ENCODE results near the gene CACNA2D3.

The CACNA2D3 gene

DNA sequence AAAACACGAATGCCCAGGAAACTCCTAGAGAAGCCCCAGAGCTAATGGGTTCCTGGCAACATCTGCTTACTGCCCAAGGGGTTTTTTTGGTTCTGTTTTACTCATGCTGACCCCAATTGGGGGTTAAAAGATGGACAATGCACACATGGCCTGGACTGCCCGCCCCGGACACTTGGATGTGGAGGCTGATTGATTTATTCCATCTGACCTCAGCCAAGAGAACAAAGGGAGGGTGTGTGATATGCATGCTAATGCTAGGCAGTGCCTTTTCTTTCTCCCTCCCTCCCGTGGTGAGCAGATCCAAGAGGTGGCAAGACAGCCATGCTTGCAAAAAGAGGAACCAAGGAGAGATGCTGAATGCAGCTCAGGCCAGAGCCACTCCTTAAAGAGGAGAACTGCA, 808.8 kb downstream of the CACNA2D3 start:
- Histone ChIP-seq H3K27me3 (ENCODE audit: control insufficient read depth, insufficient read depth, low read length) (no peaks in the 10 kb centered on the region), H3K9ac (ENCODE audit: low read length) (no peak overlapping the region), H3K4me1 (ENCODE audit: control insufficient read depth, low read depth, low read length) (peaks cover 9% of the 10 kb centered on the region), H3K9me3 (ENCODE audit: control insufficient read depth, low read depth, low read length) (no peaks in the 10 kb centered on the region), H3K36me3 (ENCODE audit: control insufficient read depth, low read depth, low read length) (no peaks in the 10 kb centered on the region), H3K27ac (ENCODE audit: low read length) (no peak overlapping the region), H3K4me3 (ENCODE audit: low read length) (no peak overlapping the region)

DNA sequence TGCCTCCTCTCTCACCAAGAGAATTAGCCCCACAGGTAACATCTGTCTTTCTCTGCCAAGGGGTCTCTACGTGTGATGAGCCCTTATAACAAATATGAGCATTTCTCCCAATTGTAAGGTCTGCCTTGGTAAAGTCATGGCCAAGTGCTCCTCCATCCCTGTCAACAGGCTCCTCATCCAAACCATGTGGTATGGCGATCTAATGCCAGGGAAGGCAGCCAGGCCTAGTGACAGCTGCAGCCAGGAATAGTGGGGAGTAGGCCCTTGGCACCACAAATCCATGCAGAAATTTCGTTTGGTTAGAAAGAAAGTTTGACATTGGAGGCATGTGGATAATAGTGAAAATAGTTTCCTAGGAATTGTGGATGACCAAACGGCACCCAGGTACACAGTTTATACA, 810.3 kb downstream of the CACNA2D3 start:
- no peaks in the 10 kb centered on the region for H3K9me3 ChIP-seq (ENCODE audit: control insufficient read depth, low read depth, low read length)
- H3K27me3 ChIP-seq (ENCODE audit: control insufficient read depth, insufficient read depth, low read length), result no peaks in the 10 kb centered on the region
- peaks cover 16% of the 10 kb centered on the region for H3K4me1 ChIP-seq (ENCODE audit: control insufficient read depth, low read depth, low read length)
- H3K27ac ChIP-seq (ENCODE audit: low read length), result no peak overlapping the region
- no peak overlapping the region for H3K9ac ChIP-seq (ENCODE audit: low read length)
- no peak overlapping the region for H3K4me3 ChIP-seq (ENCODE audit: low read length)
- no peaks in the 10 kb centered on the region for H3K36me3 ChIP-seq (ENCODE audit: control insufficient read depth, low read depth, low read length)

DNA sequence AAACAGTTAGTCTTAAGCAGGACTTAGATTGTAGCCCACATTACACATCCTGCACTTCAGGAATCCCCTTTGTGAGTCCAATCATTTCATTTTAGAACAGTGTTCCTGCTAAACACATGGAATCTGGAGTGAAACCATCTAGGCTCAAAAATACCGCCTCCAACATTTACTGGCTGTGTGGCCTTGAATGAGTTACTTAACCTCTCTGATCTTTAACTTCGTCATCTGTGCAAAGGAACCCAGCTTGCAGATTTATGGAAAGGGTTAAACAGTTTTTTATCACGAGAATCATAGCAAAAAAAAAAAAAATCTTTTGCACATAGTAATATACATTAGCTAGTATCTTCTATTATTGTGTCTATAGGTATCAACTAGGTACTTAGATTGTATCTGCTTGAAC, 813.5 kb downstream of the CACNA2D3 start:
- Histone ChIP-seq H3K36me3 (ENCODE audit: control insufficient read depth, low read depth, low read length) (no peaks in the 10 kb centered on the region), H3K27me3 (ENCODE audit: control insufficient read depth, insufficient read depth, low read length) (no peaks in the 10 kb centered on the region), H3K9me3 (ENCODE audit: control insufficient read depth, low read depth, low read length) (no peaks in the 10 kb centered on the region), H3K4me3 (ENCODE audit: low read length) (no peak overlapping the region), H3K4me1 (ENCODE audit: control insufficient read depth, low read depth, low read length) (peaks cover 16% of the 10 kb centered on the region), H3K9ac (ENCODE audit: low read length) (no peak overlapping the region), H3K27ac (ENCODE audit: low read length) (no peak overlapping the region)

DNA sequence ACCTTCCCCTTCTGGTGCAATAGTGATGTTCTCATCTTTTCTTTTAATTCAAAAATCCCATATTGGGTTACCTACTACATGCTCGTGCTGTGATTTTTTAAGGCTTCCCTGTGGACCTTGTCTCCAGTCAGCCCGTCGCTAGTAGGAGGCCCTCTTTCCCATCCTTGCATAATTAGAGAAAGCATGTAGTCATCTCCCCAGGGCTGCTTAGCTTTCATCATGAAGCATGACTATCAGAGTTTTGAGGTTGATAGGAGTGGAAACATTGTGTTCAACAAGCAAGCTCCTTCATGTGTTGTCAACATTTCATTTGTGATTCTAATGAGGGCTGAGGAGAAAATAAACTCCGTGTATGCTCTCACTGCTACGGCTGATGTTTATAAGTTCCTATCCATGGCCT, 814.2 kb downstream of the CACNA2D3 start:
- Histone ChIP-seq H3K27ac (ENCODE audit: low read length) (no peak overlapping the region), H3K4me1 (ENCODE audit: control insufficient read depth, low read depth, low read length) (peaks cover 11% of the 10 kb centered on the region), H3K9me3 (ENCODE audit: control insufficient read depth, low read depth, low read length) (no peaks in the 10 kb centered on the region), H3K9ac (ENCODE audit: low read length) (no peak overlapping the region), H3K36me3 (ENCODE audit: control insufficient read depth, low read depth, low read length) (no peaks in the 10 kb centered on the region), H3K27me3 (ENCODE audit: control insufficient read depth, insufficient read depth, low read length) (no peaks in the 10 kb centered on the region), H3K4me3 (ENCODE audit: low read length) (no peak overlapping the region)

DNA sequence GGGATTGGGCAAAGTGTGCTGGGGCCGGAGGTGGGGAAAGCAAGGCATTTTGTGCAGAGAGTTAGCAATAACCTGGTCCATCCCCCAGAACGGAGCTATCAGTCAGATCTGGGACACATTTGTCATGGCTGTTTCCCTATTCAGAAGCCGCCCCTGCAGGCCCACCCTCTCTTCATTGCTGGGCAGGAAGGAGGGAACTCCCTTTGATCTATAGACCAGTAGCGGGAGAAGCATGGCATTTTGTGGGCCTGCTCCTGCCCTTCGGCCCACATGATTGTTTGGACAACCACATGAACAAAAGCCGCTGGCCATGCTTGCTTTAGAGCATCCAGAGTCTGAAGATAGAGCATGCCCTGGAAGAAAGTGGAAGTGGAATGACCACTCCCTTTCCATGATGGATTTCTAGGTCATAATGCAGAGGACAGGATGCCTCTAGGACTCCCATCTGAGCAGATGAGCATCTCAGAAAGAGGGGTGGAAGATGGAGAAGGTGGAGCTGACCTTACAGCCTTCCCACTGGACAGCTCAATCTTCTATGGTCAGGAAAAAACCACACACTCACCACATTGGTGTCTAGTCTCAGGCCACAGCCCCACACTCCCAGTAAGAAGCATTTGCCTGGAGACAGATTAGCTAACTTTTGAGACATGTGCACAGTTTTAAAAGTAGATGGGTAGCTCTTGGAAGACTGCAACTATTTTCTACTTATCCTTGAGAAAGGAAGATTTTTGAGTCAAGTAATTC, 817.4 kb downstream of the CACNA2D3 start:
- H3K27ac ChIP-seq (ENCODE audit: low read length), result no peak overlapping the region
- peaks cover 9% of the 10 kb centered on the region for H3K4me1 ChIP-seq (ENCODE audit: control insufficient read depth, low read depth, low read length)
- no peaks in the 10 kb centered on the region for H3K36me3 ChIP-seq (ENCODE audit: control insufficient read depth, low read depth, low read length)
- no peaks in the 10 kb centered on the region for H3K9me3 ChIP-seq (ENCODE audit: control insufficient read depth, low read depth, low read length)
- no peak overlapping the region for H3K4me3 ChIP-seq (ENCODE audit: low read length)
- H3K27me3 ChIP-seq (ENCODE audit: control insufficient read depth, insufficient read depth, low read length), result no peaks in the 10 kb centered on the region
- no peak overlapping the region for H3K9ac ChIP-seq (ENCODE audit: low read length)

DNA sequence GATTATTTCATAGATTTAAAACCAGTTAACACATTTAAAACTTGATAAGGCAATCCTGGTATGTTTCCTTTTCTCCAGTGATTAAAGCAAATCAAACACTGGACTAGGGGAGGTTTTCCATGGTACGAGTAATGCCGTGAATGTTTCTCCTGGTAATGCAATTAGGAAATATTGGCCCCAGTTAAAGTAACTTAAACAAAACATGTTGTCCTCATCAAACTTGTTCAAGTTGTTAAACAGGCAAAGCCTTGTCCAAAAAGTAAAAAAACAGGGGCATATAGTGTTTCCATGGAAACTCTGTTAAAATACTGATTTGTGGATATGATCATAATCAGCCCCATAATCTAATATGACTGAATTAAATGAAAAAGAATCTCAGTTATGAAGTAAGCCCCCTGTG, 818.6 kb downstream of the CACNA2D3 start:
- no peaks in the 10 kb centered on the region for H3K27me3 ChIP-seq (ENCODE audit: control insufficient read depth, insufficient read depth, low read length)
- no peak overlapping the region for H3K9ac ChIP-seq (ENCODE audit: low read length)
- peaks cover 9% of the 10 kb centered on the region for H3K4me1 ChIP-seq (ENCODE audit: control insufficient read depth, low read depth, low read length)
- no peak overlapping the region for H3K4me3 ChIP-seq (ENCODE audit: low read length)
- no peak overlapping the region for H3K27ac ChIP-seq (ENCODE audit: low read length)
- H3K36me3 ChIP-seq (ENCODE audit: control insufficient read depth, low read depth, low read length), result no peaks in the 10 kb centered on the region
- H3K9me3 ChIP-seq (ENCODE audit: control insufficient read depth, low read depth, low read length), result no peaks in the 10 kb centered on the region

DNA sequence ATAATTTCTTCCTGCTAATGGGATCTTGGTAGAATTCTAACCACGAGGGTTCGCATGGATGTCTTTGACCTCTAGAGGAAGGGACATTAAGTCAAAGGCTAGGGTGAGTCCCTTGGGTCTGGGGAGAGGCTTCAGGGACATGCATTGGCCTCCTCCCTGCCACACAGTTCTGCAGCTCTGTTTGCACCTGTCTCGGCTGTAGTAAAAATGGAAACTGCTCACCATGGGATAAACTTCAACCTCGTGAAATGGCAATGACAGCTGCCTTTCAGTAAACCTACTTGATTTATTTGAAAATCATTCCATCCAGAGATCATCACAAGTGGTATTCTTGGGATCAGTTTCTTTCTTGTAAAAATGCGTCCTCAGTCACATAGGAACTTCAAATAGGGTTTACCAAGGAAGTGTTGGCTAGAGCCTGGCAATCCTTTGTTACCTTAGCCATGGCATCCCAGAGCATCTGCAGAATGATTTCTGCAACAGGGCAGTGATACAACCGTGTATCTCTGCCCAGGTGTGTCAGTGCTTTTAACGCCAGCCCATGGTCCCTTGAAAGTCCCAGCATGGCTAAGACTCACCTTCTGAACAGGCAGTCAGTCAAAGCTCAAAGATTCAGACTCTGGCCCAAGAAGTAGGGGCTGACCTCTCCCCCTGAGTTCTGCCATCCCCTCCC, 819.5 kb downstream of the CACNA2D3 start:
- H3K9me3 ChIP-seq (ENCODE audit: control insufficient read depth, low read depth, low read length), result no peaks in the 10 kb centered on the region
- H3K36me3 ChIP-seq (ENCODE audit: control insufficient read depth, low read depth, low read length), result no peaks in the 10 kb centered on the region
- no peak overlapping the region for H3K27ac ChIP-seq (ENCODE audit: low read length)
- H3K4me3 ChIP-seq (ENCODE audit: low read length), result no peak overlapping the region
- no peaks in the 10 kb centered on the region for H3K27me3 ChIP-seq (ENCODE audit: control insufficient read depth, insufficient read depth, low read length)
- peaks cover under 1% of the 10 kb centered on the region for H3K4me1 ChIP-seq (ENCODE audit: control insufficient read depth, low read depth, low read length)
- H3K9ac ChIP-seq (ENCODE audit: low read length), result no peak overlapping the region

DNA sequence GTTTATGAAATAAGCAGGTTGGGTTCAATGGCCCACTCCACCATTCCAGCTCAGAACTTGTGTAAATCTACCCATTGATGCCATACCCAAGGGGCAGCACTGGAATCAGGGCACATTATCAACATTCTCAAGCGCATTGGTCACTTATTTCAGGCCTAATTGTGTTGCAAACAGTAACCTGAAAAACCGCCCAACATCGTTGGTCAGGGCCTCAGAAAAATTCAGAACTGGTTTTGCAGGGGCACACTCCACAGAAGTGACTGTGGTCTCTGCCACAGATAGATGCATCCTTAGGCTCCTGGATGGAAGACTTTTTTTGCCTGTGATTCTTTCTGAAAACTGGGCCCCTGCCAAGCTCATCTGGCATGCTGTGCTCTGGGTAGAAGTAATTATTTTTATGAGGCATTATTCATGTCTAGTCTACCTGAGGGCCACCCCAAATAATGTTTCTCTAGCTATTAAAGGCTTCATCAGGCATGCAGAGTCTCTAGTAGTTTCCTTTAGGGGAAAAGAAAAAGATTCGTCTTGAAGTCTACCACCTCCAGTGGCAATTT, 827.2 kb downstream of the CACNA2D3 start:
- H3K9me3 ChIP-seq (ENCODE audit: control insufficient read depth, low read depth, low read length), result no peaks in the 10 kb centered on the region
- no peak overlapping the region for H3K27ac ChIP-seq (ENCODE audit: low read length)
- H3K9ac ChIP-seq (ENCODE audit: low read length), result no peak overlapping the region
- H3K36me3 ChIP-seq (ENCODE audit: control insufficient read depth, low read depth, low read length), result no peaks in the 10 kb centered on the region
- H3K4me1 ChIP-seq (ENCODE audit: control insufficient read depth, low read depth, low read length), result peaks cover 8% of the 10 kb centered on the region
- H3K4me3 ChIP-seq (ENCODE audit: low read length), result no peak overlapping the region
- H3K27me3 ChIP-seq (ENCODE audit: control insufficient read depth, insufficient read depth, low read length), result no peaks in the 10 kb centered on the region

DNA sequence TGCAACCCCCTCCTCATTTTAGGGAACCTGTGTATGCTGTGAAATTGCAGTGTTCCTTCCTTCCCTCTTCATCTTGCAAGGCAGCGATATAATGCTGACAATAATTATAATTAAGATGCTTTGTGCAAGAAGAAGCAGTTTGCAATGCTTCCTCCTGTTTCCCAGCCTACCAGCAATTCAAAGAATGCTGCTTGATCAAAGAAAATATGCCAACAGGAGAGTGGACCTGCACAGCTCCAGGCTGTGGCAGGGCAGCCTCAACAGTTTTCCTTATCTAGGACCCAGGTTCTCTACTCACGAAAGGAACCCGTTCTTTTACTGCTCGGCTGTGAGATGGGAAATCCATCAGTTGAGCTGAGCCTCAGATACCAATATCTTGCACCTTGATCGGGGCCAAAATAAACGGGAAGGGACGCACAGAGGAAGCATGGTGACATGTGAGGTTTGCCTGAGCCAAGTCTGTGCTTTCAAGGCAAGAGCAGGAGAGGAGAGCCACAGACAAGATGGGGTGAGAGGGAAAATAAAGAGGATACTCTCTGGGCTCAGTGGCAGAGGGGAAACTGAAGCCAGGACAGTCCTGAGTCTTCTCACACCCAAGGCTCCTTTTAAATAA, 828.1 kb downstream of the CACNA2D3 start:
- Histone ChIP-seq H3K9ac (ENCODE audit: low read length) (no peak overlapping the region), H3K27ac (ENCODE audit: low read length) (no peak overlapping the region), H3K36me3 (ENCODE audit: control insufficient read depth, low read depth, low read length) (no peaks in the 10 kb centered on the region)

DNA sequence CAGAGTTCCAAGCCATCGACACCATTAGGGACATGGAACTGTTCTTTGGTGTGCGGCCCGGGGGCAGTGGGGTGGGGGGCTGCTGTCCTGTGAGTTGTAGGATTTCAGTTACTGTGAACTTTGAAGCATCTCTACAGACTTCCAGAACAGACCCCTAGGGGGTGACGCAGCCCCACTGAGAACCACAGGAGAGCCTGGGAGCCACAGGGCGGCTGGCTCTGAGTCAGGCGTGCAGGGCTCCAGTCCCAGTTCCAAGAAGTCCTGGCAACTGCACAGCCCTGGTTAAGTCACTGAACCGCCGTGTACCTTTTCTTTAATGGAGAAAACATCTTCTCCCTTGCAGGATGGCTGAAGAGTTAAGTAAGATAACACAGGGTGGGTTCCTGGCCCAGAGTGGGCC, 829.1 kb downstream of the CACNA2D3 start:
- H3K36me3 ChIP-seq (ENCODE audit: control insufficient read depth, low read depth, low read length), result no peaks in the 10 kb centered on the region
- H3K27me3 ChIP-seq (ENCODE audit: control insufficient read depth, insufficient read depth, low read length), result no peaks in the 10 kb centered on the region
- no peaks in the 10 kb centered on the region for H3K9me3 ChIP-seq (ENCODE audit: control insufficient read depth, low read depth, low read length)
- H3K27ac ChIP-seq (ENCODE audit: low read length), result no peak overlapping the region
- H3K9ac ChIP-seq (ENCODE audit: low read length), result no peak overlapping the region
- H3K4me3 ChIP-seq (ENCODE audit: low read length), result no peak overlapping the region
- peaks cover 15% of the 10 kb centered on the region for H3K4me1 ChIP-seq (ENCODE audit: control insufficient read depth, low read depth, low read length)

More for the DNA sequence above, 828.1 kb downstream of the CACNA2D3 start:
- no peaks in the 10 kb centered on the region for H3K9me3 ChIP-seq (ENCODE audit: control insufficient read depth, low read depth, low read length)
- peaks cover 15% of the 10 kb centered on the region for H3K4me1 ChIP-seq (ENCODE audit: control insufficient read depth, low read depth, low read length)
- H3K4me3 ChIP-seq (ENCODE audit: low read length), result no peak overlapping the region
- H3K27me3 ChIP-seq (ENCODE audit: control insufficient read depth, insufficient read depth, low read length), result no peaks in the 10 kb centered on the region

DNA sequence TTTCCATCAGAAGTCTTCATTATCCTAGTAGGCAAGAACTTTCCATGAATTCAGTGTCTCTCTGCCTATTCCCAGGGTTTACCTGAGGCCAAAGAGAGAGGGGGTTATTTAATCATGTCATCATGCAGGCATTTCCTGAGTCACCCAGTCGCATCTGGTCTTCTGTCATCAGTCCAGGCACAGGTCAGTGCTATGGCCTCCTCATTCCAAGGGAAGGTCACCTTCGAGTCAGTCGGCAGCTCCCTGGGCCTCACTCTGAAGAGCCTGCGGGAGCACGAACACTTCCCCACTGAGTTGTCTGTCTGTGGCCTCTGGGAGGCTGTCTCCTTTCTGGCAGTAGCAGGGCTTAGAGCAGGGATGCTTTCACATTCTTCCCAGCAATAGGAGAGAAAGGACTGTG, 831.7 kb downstream of the CACNA2D3 start:
- Histone ChIP-seq H3K36me3 (ENCODE audit: control insufficient read depth, low read depth, low read length) (no peaks in the 10 kb centered on the region), H3K27me3 (ENCODE audit: control insufficient read depth, insufficient read depth, low read length) (no peaks in the 10 kb centered on the region), H3K9ac (ENCODE audit: low read length) (no peak overlapping the region), H3K4me1 (ENCODE audit: control insufficient read depth, low read depth, low read length) (peaks cover 15% of the 10 kb centered on the region), H3K4me3 (ENCODE audit: low read length) (no peak overlapping the region), H3K9me3 (ENCODE audit: control insufficient read depth, low read depth, low read length) (no peaks in the 10 kb centered on the region), H3K27ac (ENCODE audit: low read length) (no peak overlapping the region)
